PC-9 (cell line): Measurements from ENCODE around the gene CTSL.

Experiments used
- CTCF ChIP-seq: fragments of 200-600 bp; sonication (generic); conservative IDR thresholded peaks from 2 replicates; pipeline ENCODE4 v1.6.1; 2017; ENCODE audit warnings: mixed run types, antibody characterized with exemption, mild to moderate bottlenecking, moderate library complexity
- EZH2 ChIP-seq: fragments of 200-600 bp; sonication (generic); IDR thresholded peaks from 2 replicates; pipeline ENCODE4 v1.8.0; 2017; ENCODE audit warnings: antibody characterized with exemption, low read depth

GRCh38 chr9:87750726-87751125 is 24.8 kb downstream of the CTSL start:
- TF ChIP-seq CTCF (no peak), EZH2 (no peak)
